ENCODE data around the gene MRAS. TPM values are rescaled to one million over a fixed set of nuclear protein-coding genes. Genes with fewer than 3 reads are reported as not detected.

Gene MRAS
- total RNA-seq, 4 donors from 2014 or later, result 107 to 289 (median 171) TPM

DNA sequence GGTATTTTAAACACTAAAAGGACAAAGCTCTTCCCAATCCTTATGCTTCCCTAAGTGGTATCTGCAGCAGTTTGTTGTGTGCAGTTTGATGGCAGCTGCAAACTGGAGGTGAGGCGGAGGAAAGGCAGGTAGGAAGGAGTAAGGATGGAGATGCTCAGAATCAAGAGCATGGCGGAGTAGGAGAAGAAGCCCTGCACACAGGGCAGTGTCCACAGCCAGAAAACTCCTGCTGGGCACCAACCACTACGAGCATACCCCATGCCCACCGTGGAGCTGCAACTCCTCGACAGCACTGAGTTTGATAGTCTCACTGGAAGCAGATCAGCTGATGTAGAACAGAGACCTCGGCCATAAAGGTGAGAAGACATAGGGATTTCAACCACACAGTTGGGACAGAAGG lies 55.7 kb downstream of the MRAS start:
- H3K36me3 ChIP-seq, result peaks cover 0 to 72% (median 0%) of the 10 kb centered on the region in 3 donors
- no peaks in the 10 kb centered on the region for H3K9me3 ChIP-seq
- no peak for TF ChIP-seq CTCF (IDR thresholded peaks at IDR 0.05)
- TF ChIP-seq EP300 (IDR thresholded peaks at IDR 0.05), result no peak
- no peak for TF ChIP-seq POLR2A (IDR thresholded peaks at IDR 0.05)
- H3K4me1 ChIP-seq, result peaks cover 0 to 12% (median 1%) of the 10 kb centered on the region in 4 donors
- DNase-seq (ENCODE audit: low spot score in 2 of 2), result no peak
- no peak overlapping the region for H3K27ac ChIP-seq
- 98% methylated on average over 6 of the region's 6 CpGs for WGBS, 2 donors
- H3K27me3 ChIP-seq, result no peaks in the 10 kb centered on the region
- no peak overlapping the region for H3K4me3 ChIP-seq

GRCh38 chr3:138405001-138405400 lies 56.6 kb downstream of the MRAS start:
- Histone ChIP-seq H3K27ac (peak overlapping the region in 1 of 4 donors; percentile 35), H3K4me1 (peaks cover 0 to 12% (median 0%) of the 10 kb centered on the region in 4 donors), H3K27me3 (no peaks in the 10 kb centered on the region), H3K9me3 (no peaks in the 10 kb centered on the region), H3K36me3 (peaks cover 0 to 64% (median 0%) of the 10 kb centered on the region in 3 donors), H3K4me3 (no peak overlapping the region)
- TF ChIP-seq CTCF (IDR thresholded peaks at IDR 0.05) (no peak), POLR2A (IDR thresholded peaks at IDR 0.05) (no peak), EP300 (IDR thresholded peaks at IDR 0.05) (no peak)
- no peak for DNase-seq (ENCODE audit: low spot score in 2 of 2)
- 94 to 96% methylated on average over 7 of the region's 7 CpGs for WGBS, 2 donors

DNA sequence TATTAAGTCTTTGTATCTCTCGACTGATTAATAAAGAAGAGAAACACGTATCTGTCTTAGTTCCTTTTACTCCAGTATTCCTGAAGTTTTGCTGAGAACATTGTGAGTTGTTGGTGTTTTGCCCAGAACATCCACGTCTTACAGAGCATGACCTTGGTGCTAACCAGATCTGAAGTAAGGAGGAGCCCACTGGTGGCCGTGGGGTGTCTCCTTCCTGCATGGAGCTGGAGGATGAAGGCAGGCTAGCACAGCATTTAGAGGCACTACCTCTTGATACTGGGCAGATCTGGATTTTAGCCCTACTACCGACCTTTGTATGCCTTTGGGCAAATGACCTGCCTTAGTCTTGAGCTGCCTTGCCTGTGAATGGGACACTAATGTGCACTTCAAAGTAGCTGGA lies 57.1 kb downstream of the MRAS start:
- peak overlapping the region in 1 of 4 donors; percentile 35 for H3K27ac ChIP-seq
- H3K9me3 ChIP-seq, result no peaks in the 10 kb centered on the region
- H3K36me3 ChIP-seq, result peaks cover 0 to 61% (median 0%) of the 10 kb centered on the region in 3 donors
- H3K4me3 ChIP-seq, result no peak overlapping the region
- H3K27me3 ChIP-seq, result no peaks in the 10 kb centered on the region
- no peak for TF ChIP-seq POLR2A (IDR thresholded peaks at IDR 0.05)
- TF ChIP-seq EP300 (IDR thresholded peaks at IDR 0.05), result no peak
- TF ChIP-seq CTCF (IDR thresholded peaks at IDR 0.05), result no peak
- no peak for DNase-seq (ENCODE audit: low spot score in 2 of 2)
- 75 to 82% methylated on average over 5 of the region's 5 CpGs for WGBS, 2 donors
- peaks cover 0 to 12% (median 0%) of the 10 kb centered on the region in 4 donors for H3K4me1 ChIP-seq

GRCh38 chr3:138406606-138407005 lies 58.2 kb downstream of the MRAS start:
- whole genome bisulfite sequencing, 2 donors, result 75 to 84% methylated on average over 2 of the region's 2 CpGs
- Histone ChIP-seq H3K36me3 (peaks cover 0 to 50% (median 0%) of the 10 kb centered on the region in 3 donors), H3K9me3 (no peaks in the 10 kb centered on the region), H3K4me1 (peaks cover 0 to 12% (median 0%) of the 10 kb centered on the region in 4 donors), H3K27ac (no peak overlapping the region), H3K27me3 (no peaks in the 10 kb centered on the region), H3K4me3 (no peak overlapping the region)
- TF ChIP-seq POLR2A (IDR thresholded peaks at IDR 0.05) (no peak), EP300 (IDR thresholded peaks at IDR 0.05) (no peak), CTCF (IDR thresholded peaks at IDR 0.05) (no peak)
- no peak for DNase-seq (ENCODE audit: low spot score in 2 of 2)

- Histone ChIP-seq H3K4me3 (no peak overlapping the region), H3K9me3 (no peaks in the 10 kb centered on the region), H3K27ac (no peak overlapping the region), H3K4me1 (peaks cover 0 to 6% (median 0%) of the 10 kb centered on the region in 4 donors), H3K36me3 (peaks cover 0 to 43% (median 0%) of the 10 kb centered on the region in 3 donors), H3K27me3 (no peaks in the 10 kb centered on the region)
- no peak for TF ChIP-seq CTCF (IDR thresholded peaks at IDR 0.05)
- TF ChIP-seq POLR2A (IDR thresholded peaks at IDR 0.05), result no peak
- no peak for TF ChIP-seq EP300 (IDR thresholded peaks at IDR 0.05)
- DNase-seq (ENCODE audit: low spot score in 2 of 2), result no peak
- 91 to 95% methylated on average over 3 of the region's 3 CpGs for WGBS, 2 donors
These were observed 59.0 kb downstream of the MRAS start for GRCh38 chr3:138407236-138407907.
